ENCODE data around the gene SEC14L1.
A peak's percentile ranks its signal among the peaks of the same experiment; 100 is the strongest.
"Not testable (repeated sequence)": the region's sequence is repeated elsewhere in the genome, so short reads cannot be mapped to it uniquely, and the experiment has no call there.

The SEC14L1 gene

GRCh38 chr17:77140878-77141767 lies at the start of gene SEC14L1:
Gene SEC14L1 (plus strand): TSS chr17:77140969. CDS start chr17:77143597, 2,628 bp downstream.
- DNase-seq (ENCODE audit: low spot score): peak; percentile 16

- no peak for DNase-seq (ENCODE audit: low spot score)
These were observed 48.7 kb upstream of the SEC14L1 start for GRCh38 chr17:77092025-77092424.

GRCh38 chr17:77095461-77095860 lies 45.3 kb upstream of the SEC14L1 start:
- DNase-seq (ENCODE audit: low spot score): no peak

DNA sequence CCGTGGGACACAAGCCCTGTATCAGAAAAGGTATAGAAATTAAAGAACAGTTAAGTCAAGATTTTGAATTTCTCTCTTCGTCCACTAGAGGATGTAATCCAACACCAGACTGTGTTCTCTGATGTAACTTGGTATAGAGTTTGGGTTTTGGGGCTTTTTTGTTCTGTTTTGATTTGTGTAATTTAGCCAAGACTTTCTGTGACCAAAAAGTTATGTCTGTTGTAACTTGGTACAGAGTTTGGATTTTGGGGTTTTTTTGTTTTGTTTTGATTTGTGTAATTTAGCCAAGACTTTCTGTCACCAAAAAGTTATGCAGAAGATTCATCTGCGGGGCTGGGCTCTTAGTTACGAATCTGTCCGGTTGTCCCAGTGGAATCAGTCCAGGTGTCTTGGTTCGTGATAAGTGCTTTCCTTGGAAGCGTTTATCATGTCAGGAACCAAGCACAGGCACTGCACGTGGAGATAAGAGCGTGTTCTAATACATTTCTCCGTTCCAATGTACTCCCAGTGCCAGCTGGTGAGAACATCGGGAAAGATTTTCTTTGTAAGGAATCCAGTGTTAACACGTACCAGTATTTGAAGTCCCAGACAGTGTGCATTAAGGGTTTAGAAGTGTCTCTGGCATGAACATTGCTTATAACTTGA lies 44.1 kb upstream of the SEC14L1 start:
- no peak for DNase-seq (ENCODE audit: low spot score)

GRCh38 chr17:77097631-77098180 lies 43.1 kb upstream of the SEC14L1 start:
- no peak for DNase-seq (ENCODE audit: low spot score)

DNA sequence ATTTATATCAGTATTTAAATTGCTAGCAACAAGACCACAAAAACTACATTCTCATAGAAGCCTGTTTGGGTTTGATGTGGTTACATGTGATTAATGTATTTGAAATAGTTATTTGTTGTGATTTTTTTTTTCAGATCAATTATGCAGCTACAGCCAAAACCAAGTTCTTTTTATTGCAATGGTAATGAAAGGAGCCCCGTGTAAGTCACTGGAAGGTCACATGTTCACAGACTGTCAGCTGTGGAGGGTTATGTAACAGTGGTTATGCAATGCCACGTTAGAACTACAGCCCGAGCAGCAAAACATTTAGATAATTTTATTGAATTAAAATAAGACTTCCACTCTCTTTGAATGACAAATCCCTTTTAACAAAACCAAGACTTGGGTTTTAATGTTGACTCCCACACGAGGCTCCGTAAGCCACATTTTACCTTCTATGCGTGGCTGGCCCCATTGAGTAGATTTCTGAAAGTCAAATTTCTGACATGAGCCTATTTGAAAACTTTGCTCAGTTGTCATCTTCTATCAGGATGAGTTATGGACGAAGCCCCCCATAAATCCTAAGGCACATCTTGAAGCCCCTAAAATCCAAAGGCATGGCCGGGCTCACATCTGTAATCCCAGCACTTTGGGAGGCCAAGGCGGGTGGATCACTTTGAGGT lies 41.8 kb upstream of the SEC14L1 start:
- DNase-seq (ENCODE audit: low spot score): no peak

- no peak for DNase-seq (ENCODE audit: low spot score)
These were observed 40.8 kb upstream of the SEC14L1 start for GRCh38 chr17:77099997-77100396.

- DNase-seq (ENCODE audit: low spot score): no peak
These were observed 39.0 kb upstream of the SEC14L1 start for GRCh38 chr17:77101521-77102410.

GRCh38 chr17:77102411-77103134 lies 38.2 kb upstream of the SEC14L1 start:
- not testable (repeated sequence) for DNase-seq (ENCODE audit: low spot score)

DNA sequence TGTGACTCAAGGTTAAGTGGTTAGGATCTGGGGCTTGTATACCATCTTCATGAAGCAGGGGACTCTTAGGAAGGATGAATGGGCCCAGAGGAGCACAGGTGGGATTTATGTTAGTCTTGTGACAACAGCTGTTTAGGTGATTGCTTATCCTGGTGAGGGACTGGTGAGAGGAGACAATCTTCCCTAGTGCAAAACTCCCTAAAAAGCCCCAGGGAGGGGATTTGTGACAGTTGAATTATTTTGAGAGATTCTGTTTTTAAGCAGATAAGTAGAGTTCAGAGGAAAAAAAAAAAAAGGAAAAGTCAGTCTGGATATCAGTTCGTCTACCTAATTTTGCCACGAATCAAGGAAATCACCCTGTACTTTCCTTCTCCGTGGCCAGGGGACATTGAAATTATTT lies 35.1 kb upstream of the SEC14L1 start:
- no peak for DNase-seq (ENCODE audit: low spot score)

- no peak for DNase-seq (ENCODE audit: low spot score)
These were observed 33.9 kb upstream of the SEC14L1 start for GRCh38 chr17:77106874-77107358.

DNA sequence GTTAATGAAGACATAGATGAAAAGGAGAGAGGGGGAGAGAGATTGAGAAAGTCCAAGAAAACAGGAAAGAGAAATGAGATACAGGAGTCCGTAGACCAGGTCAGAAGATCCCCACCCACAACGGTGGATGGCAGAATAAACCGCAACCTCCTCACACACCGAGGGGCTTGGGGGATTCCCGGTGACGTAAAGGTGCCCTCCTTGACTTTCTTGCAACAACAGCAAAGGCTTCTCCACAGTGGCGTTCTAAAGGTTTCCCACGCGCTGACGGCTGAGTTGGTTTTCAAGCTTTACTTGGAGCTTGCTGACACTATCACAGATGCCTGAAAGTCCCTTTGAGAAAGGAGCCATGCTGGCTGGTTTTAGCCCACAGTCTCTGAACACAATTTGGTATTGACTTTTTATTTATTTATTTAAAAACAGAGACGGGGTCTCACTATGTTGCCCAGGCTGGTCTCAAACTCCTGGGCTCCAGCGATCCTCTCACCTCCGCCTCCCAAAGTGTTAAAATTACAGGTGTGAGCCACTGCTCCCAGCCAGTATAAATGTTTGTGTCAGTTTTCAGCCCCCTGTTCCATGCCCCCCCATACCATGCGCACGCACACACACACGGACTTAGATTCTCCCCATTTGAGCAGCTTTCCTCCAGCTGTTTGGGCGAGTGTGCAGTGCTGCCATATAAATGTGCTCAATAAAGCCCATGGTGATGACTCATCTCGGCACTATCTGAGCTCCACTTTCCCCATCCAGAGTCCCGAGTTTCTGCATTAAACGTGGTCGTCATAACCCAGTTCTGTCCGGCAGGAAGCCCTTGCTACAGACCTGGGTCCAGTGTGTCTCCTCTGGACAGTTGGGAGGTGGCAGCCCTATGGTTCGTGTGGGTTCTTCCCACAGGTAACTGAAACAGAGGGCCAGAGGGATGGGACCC lies 33.0 kb upstream of the SEC14L1 start:
- no peak for DNase-seq (ENCODE audit: low spot score)

- DNase-seq (ENCODE audit: low spot score): no peak
These were observed 31.5 kb upstream of the SEC14L1 start for GRCh38 chr17:77109159-77109759.

- no peak for DNase-seq (ENCODE audit: low spot score)
These were observed 30.9 kb upstream of the SEC14L1 start for GRCh38 chr17:77109764-77110359.

- DNase-seq (ENCODE audit: low spot score): not testable (repeated sequence)
These were observed 29.4 kb upstream of the SEC14L1 start for GRCh38 chr17:77111165-77111933.

- DNase-seq (ENCODE audit: low spot score): no peak
These were observed 28.9 kb upstream of the SEC14L1 start for GRCh38 chr17:77111934-77112296.

GRCh38 chr17:77115510-77115909 lies 25.3 kb upstream of the SEC14L1 start:
- no peak for DNase-seq (ENCODE audit: low spot score)

- DNase-seq (ENCODE audit: low spot score): no peak
These were observed 24.8 kb upstream of the SEC14L1 start for GRCh38 chr17:77115947-77116346.
